SK-N-SH (cell line): Measurements from ENCODE around the gene TP53TG3. TPM values are rescaled to one million over a fixed set of nuclear protein-coding genes. Genes with fewer than 3 reads are reported as not detected.
"Not testable (repeated sequence)": the region's sequence is repeated elsewhere in the genome, so short reads cannot be mapped to it uniquely, and the experiment has no call there.

Experiments used
- CTCF ChIA-PET: fragments of 300-600, 350-600 bp; formaldehyde crosslinking; extraction: SDS; loops from one replicate; lab custom pipeline; 2021; lab: Yijun Ruan, JAX
- POLR2A ChIA-PET: fragments of 350-600 bp; sonication (Branson Sonifier 250); formaldehyde crosslinking; extraction: SDS; loops from one replicate; lab custom pipeline; 2020; ENCODE audit warnings: antibody characterized with exemption, inconsistent platforms; lab: Yijun Ruan, JAX
- DNase-seq: peaks from one replicate; pipeline ENCODE4 v3.0.0; 2012
- H2AFZ ChIP-seq: fragments of 200-600 bp; sonication (generic); 2 replicates; pipeline ENCODE4 v1.8.1; 2016; ENCODE audit warnings: antibody characterized with exemption, mild to moderate bottlenecking, low read depth
- H3F3A ChIP-seq: fragments of 200-600 bp; sonication (generic); replicated peaks from 2 replicates; pipeline ENCODE3; 2016; ENCODE audit warnings: antibody characterized with exemption, mild to moderate bottlenecking; ENCODE audit not compliant: insufficient read depth
- H3K27ac ChIP-seq, 2 experiments: fragments of 200-500 bp in 1 of 2; fragments of 200-600 bp in 1 of 2; sonication (Bioruptor generic) in 1 of 2; sonication (generic), shearing (Covaris generic) in 1 of 2; 2 replicates each; pipeline versions ENCODE4 v1.5.1 to v1.6.1; 2014 to 2016; ENCODE audit warnings: low read depth in 2 of 2, inconsistent platforms in 1 of 2, low read length in 1 of 2, mild to moderate bottlenecking in 1 of 2, mixed read lengths in 1 of 2
- H3K27me3 ChIP-seq: fragments of 200-600 bp; sonication (generic), shearing (Covaris generic); 2 replicates; pipeline ENCODE4 v1.6.1; 2016; ENCODE audit warnings: mixed run types; ENCODE audit not compliant: insufficient read depth
- H3K36me3 ChIP-seq, 2 experiments: fragments of 200-500 bp in 1 of 2; fragments of 200-600 bp in 1 of 2; sonication (Bioruptor generic) in 1 of 2; sonication (generic) in 1 of 2; replicated peaks in 1 of 2; 2 replicates each; pipeline versions ENCODE3 to v1.5.1; 2014 to 2016; ENCODE audit warnings: low read length in 1 of 2, mild to moderate bottlenecking in 1 of 2; ENCODE audit not compliant: insufficient read depth in 2 of 2, control insufficient read depth in 1 of 2
- H3K4me1 ChIP-seq, 2 experiments: fragments of 200-500 bp in 1 of 2; fragments of 200-600 bp in 1 of 2; sonication (Bioruptor generic) in 1 of 2; sonication (generic), shearing (Covaris generic) in 1 of 2; 2 replicates each; pipeline versions ENCODE4 v1.5.1 to v1.6.1; 2014 to 2016; ENCODE audit warnings: low read depth in 1 of 2, low read length in 1 of 2, mixed run types in 1 of 2; ENCODE audit not compliant: insufficient read depth in 2 of 2, control insufficient read depth in 1 of 2
- H3K4me2 ChIP-seq: fragments of 200-600 bp; sonication (generic), shearing (Covaris generic); 2 replicates; pipeline ENCODE4 v1.6.1; 2017; ENCODE audit warnings: mixed run types
- H3K4me3 ChIP-seq, 2 experiments: fragments of 200-500 bp in 1 of 2; fragments of 200-600 bp in 1 of 2; sonication (Bioruptor generic) in 1 of 2; sonication (generic), shearing (Covaris generic) in 1 of 2; 2 replicates each; pipeline versions ENCODE4 v1.5.1 to v1.8.1; 2014 to 2016; ENCODE audit warnings: low read depth in 2 of 2, inconsistent platforms in 1 of 2, low read length in 1 of 2, mild to moderate bottlenecking in 1 of 2, mixed read lengths in 1 of 2, moderate library complexity in 1 of 2
- H3K79me2 ChIP-seq: fragments of 200-600 bp; sonication (generic); 2 replicates; pipeline ENCODE4 v1.8.1; 2017; ENCODE audit warnings: mild to moderate bottlenecking; ENCODE audit not compliant: insufficient read depth
- H3K9ac ChIP-seq: fragments of 200-600 bp; sonication (generic); 2 replicates; pipeline ENCODE4 v1.6.1; 2017; ENCODE audit warnings: mixed run types
- H3K9me2 ChIP-seq: fragments of 200-600 bp; sonication (generic); 2 replicates; pipeline ENCODE4 v1.6.1; 2017; ENCODE audit warnings: mixed run types
- H3K9me3 ChIP-seq: fragments of 200-600 bp; sonication (generic); 2 replicates; pipeline ENCODE4 v1.6.1; 2017; ENCODE audit warnings: mixed run types, mild to moderate bottlenecking, moderate library complexity
- H4K20me1 ChIP-seq: fragments of 200-600 bp; sonication (generic); 2 replicates; pipeline ENCODE4 v1.6.1; 2017; ENCODE audit warnings: mild to moderate bottlenecking, mixed run types; ENCODE audit not compliant: insufficient read depth
- WGBS: methylation state at CpG from one replicate; pipeline ENCODE4 v1.1.6; 2017; ENCODE audit warnings: low lambda C conversion rate; 5-methylcytosine and 5-hydroxymethylcytosine counted together
- polyA plus RNA-seq, 3 experiments: library from polyadenylated mRNA; depleted of rRNA; stranded (reverse); fragments of >200 nt; gene quantifications; 2 replicates each; pipeline ENCODE4 v1.2.3, GENCODE V29; 2012
- small RNA-seq, 7 experiments: library from RNA; depleted of rRNA; stranded (forward); fragments of <200 nt; gene quantifications; one replicate each; pipeline ENCODE3, GENCODE V24; 2012

TP53TG3 gene
- polyA plus RNA-seq, 1 of the 3 experiments (the other 2 are of a cell fraction) = 2.4 TPM

DNA sequence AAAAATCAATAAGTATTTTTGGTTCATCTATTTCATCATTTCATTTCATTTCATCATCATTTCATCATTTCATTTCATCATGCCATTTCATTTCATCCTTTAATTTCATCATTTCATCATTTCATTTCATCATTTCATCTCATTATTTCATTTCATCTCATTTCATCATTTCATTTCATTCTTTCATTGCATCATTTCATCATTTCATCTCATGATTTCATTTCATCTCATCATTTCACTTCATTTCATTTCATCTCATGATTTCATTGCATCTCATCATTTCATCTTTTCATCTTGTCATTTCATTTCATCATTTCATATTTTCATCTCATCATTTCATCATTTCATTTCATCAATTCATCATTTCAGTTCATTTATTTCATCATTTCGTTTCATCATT lies 31.2 kb downstream of the TP53TG3 start:
- CTCF ChIA-PET = not testable (repeated sequence)

DNA sequence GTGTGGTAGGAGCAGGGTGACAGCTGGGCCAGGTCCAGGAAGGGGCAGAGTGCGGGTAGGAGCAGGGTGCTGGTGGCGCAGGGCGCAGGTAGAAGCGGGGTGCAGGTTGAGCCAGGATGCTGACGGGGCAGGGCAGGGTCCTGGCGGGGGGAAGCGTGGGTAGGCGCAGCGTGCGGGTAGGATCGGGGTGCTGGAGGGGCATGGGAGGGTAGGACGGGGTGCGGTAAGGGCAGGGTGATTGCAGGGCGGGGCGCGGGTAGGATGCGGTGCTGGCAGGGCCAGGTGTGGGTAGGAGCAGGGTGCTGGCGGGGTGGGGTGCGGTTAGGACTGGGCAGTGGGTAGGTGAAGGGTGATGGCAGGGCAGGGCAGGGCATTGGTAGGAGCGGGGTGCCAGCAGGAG lies 38.4 kb downstream of the TP53TG3 start:
- H4K20me1 ChIP-seq, POLR2A ChIA-PET, H3K27ac ChIP-seq, H3K4me1 ChIP-seq, H3K36me3 ChIP-seq, DNase-seq, H3K4me2 ChIP-seq, H3K9ac ChIP-seq, H3F3A ChIP-seq, H3K79me2 ChIP-seq, H3K4me3 ChIP-seq, H3K27me3 ChIP-seq, H2AFZ ChIP-seq, H3K9me3 ChIP-seq, CTCF ChIA-PET, H3K9me2 ChIP-seq: not testable (repeated sequence)
- no CpG with 5 or more reads among the region's 20 CpGs for WGBS

More for the DNA sequence above, 31.2 kb downstream of the TP53TG3 start:
- H3K79me2 ChIP-seq, H3K36me3 ChIP-seq, H3K9me2 ChIP-seq, DNase-seq, H3K9ac ChIP-seq, H3K9me3 ChIP-seq, POLR2A ChIA-PET, H2AFZ ChIP-seq, H4K20me1 ChIP-seq, H3K27ac ChIP-seq, H3K4me2 ChIP-seq, H3K27me3 ChIP-seq, H3F3A ChIP-seq, H3K4me1 ChIP-seq, H3K4me3 ChIP-seq: not testable (repeated sequence)
- 0% methylated on average over 1 of the region's 1 CpG for WGBS

- H3K27me3 ChIP-seq, H2AFZ ChIP-seq, H3K4me3 ChIP-seq, H3K4me1 ChIP-seq, CTCF ChIA-PET, H3K9ac ChIP-seq, H3K27ac ChIP-seq, H3K9me3 ChIP-seq, H3K4me2 ChIP-seq, H3F3A ChIP-seq, H3K36me3 ChIP-seq, H4K20me1 ChIP-seq, H3K79me2 ChIP-seq, POLR2A ChIA-PET, DNase-seq, H3K9me2 ChIP-seq: not testable (repeated sequence)
- 0% methylated on average over 5 of the region's 8 CpGs for WGBS
Measured at GRCh38 chr16:32632096-32632495, 43.9 kb downstream of the TP53TG3 start.

Small RNAs within 50 kb of the gene (small RNA-seq; reads per million reads assigned to genes)
- 0 reads per million in 7 experiments for gene AC138907.6
